8988T (cell line): ENCODE measurements around the gene SLC44A5.

Experiments
- DNase-seq: peaks from one replicate; pipeline ENCODE4 v3.0.0; 2011

The SLC44A5 gene

GRCh38 chr1:75587692-75588091 is 23.2 kb downstream of the SLC44A5 start:
- DNase-seq, result no peak

DNA sequence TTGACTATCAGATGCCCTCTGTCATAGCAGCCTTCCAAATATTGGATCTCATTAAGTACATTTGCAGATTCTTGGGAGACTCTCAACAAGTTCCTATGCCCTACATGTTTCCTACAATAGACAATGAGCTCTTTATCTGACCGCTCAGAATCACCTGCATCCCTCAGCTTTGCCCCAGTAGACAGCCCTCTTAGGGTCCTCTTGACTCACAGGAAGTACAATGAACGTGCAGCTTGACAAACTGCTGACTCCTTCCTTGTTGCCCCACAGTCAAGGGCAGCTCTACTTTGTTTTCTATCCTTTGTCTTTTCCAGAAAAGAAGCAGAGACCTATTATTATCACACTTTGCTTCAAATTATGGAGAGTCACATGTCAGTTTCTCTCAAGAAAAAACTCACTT is 27.6 kb downstream of the SLC44A5 start:
- no peak for DNase-seq

- no peak for DNase-seq
Observed at GRCh38 chr1:75582725-75583261, 28.1 kb downstream of the SLC44A5 start.

DNA sequence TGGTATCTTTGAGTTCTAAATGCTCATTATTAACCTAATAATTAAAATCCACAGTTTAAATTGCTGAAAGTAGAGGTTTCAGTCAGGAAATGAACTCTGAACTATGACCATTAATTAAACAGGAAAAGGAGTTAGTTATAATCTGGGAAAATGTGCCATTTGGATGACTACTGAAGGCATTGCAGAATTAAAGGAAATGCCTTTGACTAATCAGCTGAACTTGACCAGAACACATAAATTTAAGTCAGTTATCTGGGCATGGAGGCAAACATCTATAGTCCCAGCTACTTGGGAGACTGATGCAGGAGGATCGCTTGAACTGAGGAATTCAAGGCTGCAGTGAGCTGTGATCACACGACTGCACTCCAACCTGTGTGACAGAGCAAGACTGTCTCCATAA is 31.9 kb downstream of the SLC44A5 start:
- DNase-seq, result no peak

DNA sequence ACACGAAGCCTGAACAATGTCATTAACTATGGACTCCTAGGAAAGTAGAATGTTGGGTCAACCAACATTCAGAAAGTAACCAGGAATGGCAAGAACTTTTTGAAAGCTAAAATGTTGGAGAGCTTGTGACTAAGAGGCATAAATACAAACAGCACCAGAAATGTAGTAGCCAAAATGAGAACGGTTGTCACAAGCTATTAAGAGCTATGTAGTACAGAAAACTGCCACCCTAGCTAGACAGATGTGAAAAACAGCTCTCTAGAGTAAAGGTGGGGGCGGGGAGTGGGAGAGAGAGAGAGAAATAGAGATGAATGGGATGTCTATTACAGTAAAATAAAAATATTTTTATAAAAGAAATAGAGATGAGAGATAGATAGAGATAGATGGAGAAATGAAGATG is 35.1 kb downstream of the SLC44A5 start:
- DNase-seq, result no peak

GRCh38 chr1:75567191-75567590 is 43.7 kb downstream of the SLC44A5 start:
- DNase-seq, result no peak

- DNase-seq, result no peak
Observed at GRCh38 chr1:75559800-75560199, 51.1 kb downstream of the SLC44A5 start.

DNA sequence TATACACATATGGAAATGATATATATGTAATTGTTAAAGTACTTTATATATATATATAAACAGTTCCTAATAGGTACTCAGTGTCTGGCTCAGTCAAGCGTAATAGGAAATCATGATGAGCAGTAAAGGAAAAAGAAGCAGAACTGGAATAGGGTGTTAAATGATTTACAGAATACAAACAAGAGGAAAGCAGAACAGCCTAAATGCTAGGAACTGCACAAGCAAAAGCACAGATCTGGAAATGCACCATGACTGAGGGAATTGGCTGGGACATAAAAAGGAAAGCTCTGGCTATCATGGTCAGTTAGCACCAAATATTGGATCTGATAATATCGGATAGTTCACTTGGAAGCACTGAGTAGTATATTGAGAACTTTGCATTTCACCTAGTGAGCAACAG is 51.8 kb downstream of the SLC44A5 start:
- DNase-seq, result no peak

GRCh38 chr1:75554870-75555269 is 56.0 kb downstream of the SLC44A5 start:
- no peak for DNase-seq

- no peak for DNase-seq
Observed at GRCh38 chr1:75554181-75554580, 56.7 kb downstream of the SLC44A5 start.

GRCh38 chr1:75550559-75550958 is 60.4 kb downstream of the SLC44A5 start:
- DNase-seq, result no peak

GRCh38 chr1:75548721-75549480 is 62.0 kb downstream of the SLC44A5 start:
- DNase-seq, result no peak

GRCh38 chr1:75543705-75544104 is 67.2 kb downstream of the SLC44A5 start:
- DNase-seq, result no peak

GRCh38 chr1:75542818-75543570 is 67.9 kb downstream of the SLC44A5 start:
- no peak for DNase-seq

- DNase-seq, result no peak
Observed at GRCh38 chr1:75539230-75540116, 71.4 kb downstream of the SLC44A5 start.

DNA sequence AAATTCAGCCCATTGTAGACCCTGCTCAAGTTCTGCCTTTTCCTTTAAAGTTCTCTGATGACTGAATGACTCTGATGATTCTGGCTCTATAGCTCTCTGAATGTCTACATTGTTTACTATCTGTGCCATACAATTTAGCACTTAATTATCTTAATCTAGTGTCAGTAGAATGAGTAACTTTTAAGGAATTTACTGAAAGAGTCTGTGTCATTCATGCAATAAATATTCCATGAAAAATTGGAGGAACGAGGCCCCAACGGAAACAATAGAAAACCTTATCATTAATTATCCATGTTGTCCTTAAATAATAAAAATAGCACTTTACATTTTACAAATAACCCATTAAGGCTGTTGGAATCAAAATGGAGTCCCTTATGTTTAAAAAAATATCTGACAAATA is 77.8 kb downstream of the SLC44A5 start:
- DNase-seq, result no peak

- no peak for DNase-seq
Observed at GRCh38 chr1:75531570-75531969, 79.3 kb downstream of the SLC44A5 start.

- no peak for DNase-seq
Observed at GRCh38 chr1:75529488-75529887, 81.4 kb downstream of the SLC44A5 start.

GRCh38 chr1:75528001-75528400 is 82.9 kb downstream of the SLC44A5 start:
- DNase-seq, result no peak

GRCh38 chr1:75522389-75522788 is 88.5 kb downstream of the SLC44A5 start:
- no peak for DNase-seq

- no peak for DNase-seq
Observed at GRCh38 chr1:75521658-75522057, 89.3 kb downstream of the SLC44A5 start.

GRCh38 chr1:75520862-75521475 is 89.9 kb downstream of the SLC44A5 start:
- no peak for DNase-seq
